IMR-90 (cell line): Measurements from ENCODE around the gene BICD2. TPM values are rescaled to one million over a fixed set of nuclear protein-coding genes. Genes with fewer than 3 reads are reported as not detected.

Experiments
- ATAC-seq: fragments of 200-7000 bp; cut with Tn5 transposase; 2 replicates; pipeline ENCODE4 v1.9.1; 2020; ENCODE audit warnings: low read depth, mild to moderate bottlenecking, moderate library complexity
- BruUV-seq: library from RNA; stranded (reverse); fragments of 400-500 nt; replicated peaks from 2 replicates; lab custom pipeline; 2021; lab: Mats Ljungman, UMichigan
- CTCF ChIA-PET: fragments of 300-600 bp; formaldehyde crosslinking; extraction: SDS; loops from one replicate; lab custom pipeline; 2021; ENCODE audit warnings: antibody characterized with exemption; lab: Yijun Ruan, JAX
- POLR2A ChIA-PET: fragments of 300-600 bp; sonication (Branson Sonifier 250); formaldehyde crosslinking; loops from one replicate; lab custom pipeline; 2022; ENCODE audit warnings: antibody characterized with exemption; ENCODE audit not compliant: unreplicated experiment; lab: Charles Lee
- DNase-seq: peaks from one replicate; pipeline ENCODE4 v3.0.0; 2013
- H2AFZ ChIP-seq: replicated peaks from 2 replicates; pipeline ENCODE3; 2013; ENCODE audit warnings: low read length, mild to moderate bottlenecking; ENCODE audit not compliant: poor library complexity
- H2AK5ac ChIP-seq: 2 replicates; pipeline ENCODE4 v1.6.1; 2013; ENCODE audit warnings: low read depth, low read length, inconsistent platforms
- H2AK9ac ChIP-seq: replicated peaks from 2 replicates; pipeline ENCODE3; 2013; ENCODE audit warnings: mild to moderate bottlenecking, low read depth, low read length, moderate library complexity; ENCODE audit not compliant: poor library complexity
- H2BK120ac ChIP-seq: 2 replicates; pipeline ENCODE4 v1.6.1; 2013; ENCODE audit warnings: low read depth, low read length, inconsistent platforms
- H2BK15ac ChIP-seq: 3 replicates; pipeline ENCODE4 v1.6.1; 2013; ENCODE audit warnings: low read depth, low read length, inconsistent platforms
- H2BK20ac ChIP-seq: 2 replicates; pipeline ENCODE4 v1.6.1; 2013; ENCODE audit warnings: low read depth, mild to moderate bottlenecking, inconsistent platforms, low read length, moderate library complexity
- H2BK5ac ChIP-seq: 2 replicates; pipeline ENCODE4 v1.6.1; 2013; ENCODE audit warnings: mild to moderate bottlenecking, low read depth, low read length, inconsistent platforms; ENCODE audit not compliant: poor library complexity, severe bottlenecking
- H3K14ac ChIP-seq: replicated peaks from 2 replicates; pipeline ENCODE4 v1.6.1; 2013; ENCODE audit warnings: low read depth, low read length, inconsistent platforms
- H3K18ac ChIP-seq: 2 replicates; pipeline ENCODE4 v1.6.1; 2013; ENCODE audit warnings: low read depth, low read length, control low read depth
- H3K23ac ChIP-seq: 2 replicates; pipeline ENCODE4 v1.6.1; 2013; ENCODE audit warnings: low read depth, low read length, inconsistent platforms
- H3K27ac ChIP-seq: 2 replicates; pipeline ENCODE4 v1.5.1; 2013; ENCODE audit warnings: mild to moderate bottlenecking, control low read depth, low read length; ENCODE audit not compliant: insufficient read depth
- H3K27me3 ChIP-seq: 2 replicates; pipeline ENCODE4 v1.6.1; 2013; ENCODE audit warnings: low read length; ENCODE audit not compliant: control insufficient read depth, insufficient read depth
- H3K36me3 ChIP-seq: 2 replicates; pipeline ENCODE4 v1.6.1; 2013; ENCODE audit warnings: low read length, mixed read lengths; ENCODE audit not compliant: control insufficient read depth, insufficient read depth
- H3K4ac ChIP-seq: 2 replicates; pipeline ENCODE4 v1.6.1; 2013; ENCODE audit warnings: low read depth, low read length, inconsistent platforms
- H3K4me1 ChIP-seq: 2 replicates; pipeline ENCODE4 v1.6.1; 2013; ENCODE audit warnings: low read length, mixed read lengths; ENCODE audit not compliant: control insufficient read depth, insufficient read depth
- H3K4me2 ChIP-seq: 2 replicates; pipeline ENCODE4 v1.6.1; 2013; ENCODE audit warnings: low read depth, mild to moderate bottlenecking, control low read depth, low read length, moderate library complexity
- H3K4me3 ChIP-seq: 2 replicates; pipeline ENCODE4 v1.5.1; 2013; ENCODE audit warnings: low read depth, mild to moderate bottlenecking, control low read depth, low read length, moderate library complexity; ENCODE audit not compliant: insufficient read depth
- H3K56ac ChIP-seq: 2 replicates; pipeline ENCODE4 v1.6.1; 2013; ENCODE audit warnings: low read length, inconsistent platforms; ENCODE audit not compliant: insufficient read depth; ENCODE audit errors: extremely low read depth
- H3K79me1 ChIP-seq, 2 experiments: 2 replicates each; pipeline ENCODE4 v1.6.1; 2013; ENCODE audit warnings: low read length in 2 of 2, inconsistent platforms in 1 of 2, low read depth in 1 of 2
- H3K9ac ChIP-seq: 2 replicates; pipeline ENCODE4 v1.6.1; 2013; ENCODE audit warnings: low read depth, low read length, control low read depth
- H3K9me1 ChIP-seq: 2 replicates; pipeline ENCODE4 v1.6.1; 2013; ENCODE audit warnings: low read length, inconsistent platforms; ENCODE audit not compliant: insufficient read depth
- H3K9me3 ChIP-seq: 2 replicates; pipeline ENCODE4 v1.6.1; 2013; ENCODE audit warnings: low read length; ENCODE audit not compliant: control insufficient read depth, insufficient read depth
- H4K20me1 ChIP-seq: 2 replicates; pipeline ENCODE4 v1.6.1; 2013; ENCODE audit warnings: low read length, inconsistent platforms; ENCODE audit not compliant: insufficient read depth
- H4K5ac ChIP-seq: 2 replicates; pipeline ENCODE4 v1.6.1; 2013; ENCODE audit warnings: mild to moderate bottlenecking, low read depth, low read length, control low read depth
- H4K8ac ChIP-seq, 2 experiments: 2 replicates each; pipeline ENCODE4 v1.6.1; 2013; ENCODE audit warnings: low read depth in 2 of 2, low read length in 2 of 2, control low read depth in 1 of 2, inconsistent platforms in 1 of 2
- H4K91ac ChIP-seq: 2 replicates; pipeline ENCODE4 v1.6.1; 2013; ENCODE audit warnings: low read depth, low read length, inconsistent platforms; ENCODE audit not compliant: insufficient read depth
- MAFK ChIP-seq: IDR thresholded peaks from 2 replicates; pipeline ENCODE4 v1.6.1; 2012; ENCODE audit warnings: low read depth, low read length, improper control_type of control experiment
- POLR2A ChIP-seq: IDR thresholded peaks from 2 replicates; pipeline ENCODE4 v1.6.1; 2012; ENCODE audit warnings: mild to moderate bottlenecking, low read depth, low read length
- WGBS, 2 experiments: methylation state at CpG; one replicate each; pipeline versions ENCODE4 v1.1.5 to v1.1.7; 2013; ENCODE audit warnings: missing lambda C conversion rate in 2 of 2; ENCODE audit not compliant: insufficient read length in 1 of 2; ENCODE audit errors: extremely low coverage in 2 of 2; 5-methylcytosine and 5-hydroxymethylcytosine counted together
- dilution Hi-C: fragments of 300-500 bp; cut with HindIII; formaldehyde crosslinking; loops from one replicate; pipeline ENCODE4 v1.14.3; 2018; ENCODE audit warnings: low sequenced_read_pairs; ENCODE audit not compliant: unreplicated experiment
- in situ Hi-C: fragments of 300-500 bp; cut with MboI; formaldehyde crosslinking; loops from 3 replicates; pipeline ENCODE4 v1.14.3; 2019; ENCODE audit warnings: low sequenced_read_pairs, inconsistent platforms, mixed read lengths
- intact Hi-C: fragments of 100-400 bp; cut with micrococcal nuclease; formaldehyde crosslinking; loops from 2 replicates; pipeline ENCODE4 v1.10.0; 2022
- polyA plus RNA-seq, 3 experiments: library from polyadenylated mRNA; depleted of rRNA; stranded (reverse); fragments of >200 nt; gene quantifications; 2 replicates each; pipeline ENCODE4 v1.2.3, GENCODE V29; 2012; ENCODE audit warnings: low replicate concordance in 1 of 3
- total RNA-seq: library from RNA; depleted of rRNA; stranded (reverse); fragments of >200 nt; gene quantifications from 2 replicates; pipeline ENCODE4 v1.2.3, GENCODE V29; 2012

Gene BICD2
- total and polyA plus RNA-seq, 2 of the 4 experiments (the other 2 are of a cell fraction): 21.5 to 35.7 TPM

DNA sequence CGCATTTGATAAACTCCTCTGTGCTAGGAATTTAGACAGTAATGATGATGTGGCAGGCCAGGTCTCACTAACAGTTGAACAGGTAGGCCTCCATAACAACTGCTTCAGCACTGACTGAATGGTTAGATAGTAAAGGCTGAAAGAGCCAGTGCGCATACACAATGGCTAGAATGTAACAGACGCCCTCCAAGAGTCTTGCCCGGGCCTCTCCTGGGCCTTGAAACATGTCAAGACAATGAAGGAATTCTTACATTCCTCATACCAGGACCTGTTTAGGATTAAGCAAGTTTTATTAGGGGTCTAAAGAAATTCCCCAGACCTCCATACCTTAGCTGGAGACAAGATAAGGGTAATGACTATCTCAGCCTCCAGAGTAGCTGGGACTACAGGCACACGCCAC lies 6.7 kb upstream of the BICD2 start:
- Histone ChIP-seq H3K27ac (no peak overlapping the region), H2BK15ac (no peak overlapping the region), H3K36me3 (no peaks in the 10 kb centered on the region), H2BK120ac (no peak overlapping the region), H3K4me1 (peaks cover 7% of the 10 kb centered on the region), H4K91ac (no peak overlapping the region), H3K4ac (no peak overlapping the region), H2AFZ (no peak overlapping the region), H3K9me1 (peaks cover 6% of the 10 kb centered on the region; the same call in 1 of the 2 replicates), H3K9ac (no peak overlapping the region), H3K56ac (no peak overlapping the region), H3K4me2 (no peak overlapping the region), H4K5ac (no peak overlapping the region), H3K27me3 (peaks cover 3% of the 10 kb centered on the region; the same call in 1 of the 2 replicates), H2AK9ac (no peak overlapping the region), H2BK20ac (no peak overlapping the region), H3K18ac (no peak overlapping the region), H3K9me3 (no peaks in the 10 kb centered on the region), H4K20me1 (peaks cover 3% of the 10 kb centered on the region; the same call in 1 of the 2 replicates), H3K23ac (no peak overlapping the region), H2AK5ac (no peak overlapping the region), H3K4me3 (no peak overlapping the region), H2BK5ac (no peak overlapping the region), H3K14ac (no peak overlapping the region), H3K79me1 (0 out of 4 replicates have a peak, but pooled peaks cover 0 to under 1% of the 10 kb centered on the region in 2 experiments), H4K8ac (no peak overlapping the region)
- ChIA-PET CTCF (no interaction called here), POLR2A (no interaction called here)
- DNase-seq: no peak
- no TSS peak for BruUV-seq
- TF ChIP-seq POLR2A (no peak), MAFK (no peak)
- dilution Hi-C loops (no loop called here), in situ Hi-C loops (no loop called here), intact Hi-C loops (no loop called here)
- no peak for ATAC-seq
- 86% methylated on average over 1 of the region's 5 CpGs; no CpG with 5 or more reads in 1 of the 2 experiments for WGBS, 2 experiments
